Measurements from ENCODE around the gene FAM83C. TPM values are rescaled to one million over a fixed set of nuclear protein-coding genes. Genes with fewer than 3 reads are reported as not detected.

FAM83C gene
- total and polyA plus RNA-seq, 10 of the 15 experiments (the other 5 are each of a cell fraction or from before 2014, with no cell fraction given): not detected

- Histone ChIP-seq H3K36me3 (ENCODE audit: control insufficient read depth in 2 of 2, insufficient read depth in 2 of 2, low read length in 1 of 2) (peaks cover 11 to 25% of the 10 kb centered on the region in 2 experiments), H3K27ac (ENCODE audit: control insufficient read depth, insufficient read depth) (no peak overlapping the region), H3K4me1 (ENCODE audit: control insufficient read depth, insufficient read depth, low read length) (peaks cover 9% of the 10 kb centered on the region), H3K9ac (ENCODE audit: control insufficient read depth, insufficient read depth, low read length) (no peak overlapping the region), H3K4me3 (no peak overlapping the region), H4K20me1 (ENCODE audit: control insufficient read depth, insufficient read depth) (peaks cover 6% of the 10 kb centered on the region; the same call in 1 of the 2 replicates), H3K27me3 (replicated peaks in 1 of 2; ENCODE audit: control insufficient read depth in 2 of 2, insufficient read depth in 2 of 2, low read length in 1 of 2) (no peaks in the 10 kb centered on the region), H3K9me3 (replicated peaks; ENCODE audit: control insufficient read depth, insufficient read depth, low read length) (no peaks in the 10 kb centered on the region), H2AFZ (ENCODE audit: control insufficient read depth, low read depth, low read length) (no peak overlapping the region), H3K4me2 (ENCODE audit: control insufficient read depth, insufficient read depth) (no peak overlapping the region), H3K79me2 (ENCODE audit: control insufficient read depth, insufficient read depth, low read length) (peaks cover 34% of the 10 kb centered on the region)
- intact Hi-C loops (cut with micrococcal nuclease; ENCODE audit: unreplicated experiment) (loop anchor here (5.0 kb wide), 1 partner anchor 452 kb away; the partner anchor contains the start of gene NCOA6), in situ Hi-C loops (cut with MboI) (no loop called here)
- ATAC-seq (no peak), DNase-seq (ENCODE audit: low read depth, low spot score) (no peak), FAIRE-seq (no peak)
- RAD21 ChIA-PET (ENCODE audit: unreplicated experiment): interaction anchor here (0.8 kb wide), 1 partner anchor 135 kb away, joined by 3 read pairs; no protein-coding TSS in a partner anchor
- CTCF ChIA-PET: no interaction called here
- 86% methylated on average over 7 of the region's 7 CpGs for WGBS (ENCODE audit: insufficient coverage, insufficient replicate concordance, low lambda C conversion rate, missing lambda C conversion rate)
- no peak for TF ChIP-seq CREM (IDR thresholded peaks at IDR 0.05; ENCODE audit: low read depth)
- TF ChIP-seq STAT3 (IDR thresholded peaks at IDR 0.05; ENCODE audit: low read depth, low read length): no peak
- 0 out of 2 replicates have a peak, but pooled peaks have one; percentile 21 for TF ChIP-seq POLR2AphosphoS2 (IDR thresholded peaks at IDR 0.05; ENCODE audit: low read depth, low read length)
- TF ChIP-seq TARDBP (IDR thresholded peaks at IDR 0.05; ENCODE audit: borderline replicate concordance): no peak
- TF ChIP-seq MLLT1 (IDR thresholded peaks at IDR 0.05): no peak
- TF ChIP-seq TBL1XR1 (IDR thresholded peaks at IDR 0.05; ENCODE audit: low read depth, low read length): no peak
- TF ChIP-seq, protein P1, sequence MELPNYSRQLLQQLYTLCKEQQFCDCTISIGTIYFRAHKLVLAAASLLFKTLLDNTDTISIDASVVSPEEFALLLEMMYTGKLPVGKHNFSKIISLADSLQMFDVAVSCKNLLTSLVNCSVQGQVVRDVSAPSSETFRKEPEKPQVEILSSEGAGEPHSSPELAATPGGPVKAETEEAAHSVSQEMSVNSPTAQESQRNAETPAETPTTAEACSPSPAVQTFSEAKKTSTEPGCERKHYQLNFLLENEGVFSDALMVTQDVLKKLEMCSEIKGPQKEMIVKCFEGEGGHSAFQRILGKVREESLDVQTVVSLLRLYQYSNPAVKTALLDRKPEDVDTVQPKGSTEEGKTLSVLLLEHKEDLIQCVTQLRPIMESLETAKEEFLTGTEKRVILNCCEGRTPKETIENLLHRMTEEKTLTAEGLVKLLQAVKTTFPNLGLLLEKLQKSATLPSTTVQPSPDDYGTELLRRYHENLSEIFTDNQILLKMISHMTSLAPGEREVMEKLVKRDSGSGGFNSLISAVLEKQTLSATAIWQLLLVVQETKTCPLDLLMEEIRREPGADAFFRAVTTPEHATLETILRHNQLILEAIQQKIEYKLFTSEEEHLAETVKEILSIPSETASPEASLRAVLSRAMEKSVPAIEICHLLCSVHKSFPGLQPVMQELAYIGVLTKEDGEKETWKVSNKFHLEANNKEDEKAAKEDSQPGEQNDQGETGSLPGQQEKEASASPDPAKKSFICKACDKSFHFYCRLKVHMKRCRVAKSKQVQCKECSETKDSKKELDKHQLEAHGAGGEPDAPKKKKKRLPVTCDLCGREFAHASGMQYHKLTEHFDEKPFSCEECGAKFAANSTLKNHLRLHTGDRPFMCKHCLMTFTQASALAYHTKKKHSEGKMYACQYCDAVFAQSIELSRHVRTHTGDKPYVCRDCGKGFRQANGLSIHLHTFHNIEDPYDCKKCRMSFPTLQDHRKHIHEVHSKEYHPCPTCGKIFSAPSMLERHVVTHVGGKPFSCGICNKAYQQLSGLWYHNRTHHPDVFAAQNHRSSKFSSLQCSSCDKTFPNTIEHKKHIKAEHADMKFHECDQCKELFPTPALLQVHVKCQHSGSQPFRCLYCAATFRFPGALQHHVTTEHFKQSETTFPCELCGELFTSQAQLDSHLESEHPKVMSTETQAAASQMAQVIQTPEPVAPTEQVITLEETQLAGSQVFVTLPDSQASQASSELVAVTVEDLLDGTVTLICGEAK (IDR thresholded peaks at IDR 0.05; ENCODE audit: borderline replicate concordance): no peak
- no peak for TF ChIP-seq SMAD1 (IDR thresholded peaks at IDR 0.05; ENCODE audit: low read depth, partially characterized antibody)
- TF ChIP-seq ESRRA (IDR thresholded peaks at IDR 0.05; ENCODE audit: low read length): no peak
- SMC1A ChIA-PET (ENCODE audit: uncharacterized antibody, unreplicated experiment): interaction anchor here (0.7 kb wide), 1 partner anchor 24 kb away, joined by 3 read pairs; no protein-coding TSS in a partner anchor
- BruUV-seq (replicated peaks): no TSS peak
- POLR2A ChIA-PET: interaction anchor here (0.5 kb wide), 1 partner anchor 58 kb away, joined by 4 read pairs; no protein-coding TSS in a partner anchor
These were observed 12.6 kb downstream of the FAM83C start for GRCh38 chr20:35279533-35280174.
